GM21390 (cell line): ENCODE results near the gene ULK1.

Experiments used
- ATAC-seq: cut with Tn5 transposase; IDR thresholded peaks from one replicate; pipeline ENCODE4 v1.9.1; 2021; ENCODE audit not compliant: unreplicated experiment

ULK1 gene

DNA sequence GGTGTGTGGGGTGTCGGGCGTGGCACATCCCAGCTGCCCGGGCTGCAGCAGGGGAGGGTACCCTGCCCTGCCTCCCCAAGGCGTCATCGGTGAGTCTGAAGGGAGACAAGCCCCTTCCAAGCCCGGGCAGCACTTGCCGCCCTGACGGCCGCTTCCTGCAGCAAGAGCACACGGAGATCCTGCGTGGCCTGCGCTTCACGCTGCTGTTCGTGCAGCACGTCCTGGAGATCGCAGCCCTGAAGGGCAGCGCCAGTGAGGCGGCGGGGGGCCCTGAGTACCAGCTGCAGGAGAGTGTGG, 24.6 kb downstream of the ULK1 start:
- no peak for ATAC-seq

DNA sequence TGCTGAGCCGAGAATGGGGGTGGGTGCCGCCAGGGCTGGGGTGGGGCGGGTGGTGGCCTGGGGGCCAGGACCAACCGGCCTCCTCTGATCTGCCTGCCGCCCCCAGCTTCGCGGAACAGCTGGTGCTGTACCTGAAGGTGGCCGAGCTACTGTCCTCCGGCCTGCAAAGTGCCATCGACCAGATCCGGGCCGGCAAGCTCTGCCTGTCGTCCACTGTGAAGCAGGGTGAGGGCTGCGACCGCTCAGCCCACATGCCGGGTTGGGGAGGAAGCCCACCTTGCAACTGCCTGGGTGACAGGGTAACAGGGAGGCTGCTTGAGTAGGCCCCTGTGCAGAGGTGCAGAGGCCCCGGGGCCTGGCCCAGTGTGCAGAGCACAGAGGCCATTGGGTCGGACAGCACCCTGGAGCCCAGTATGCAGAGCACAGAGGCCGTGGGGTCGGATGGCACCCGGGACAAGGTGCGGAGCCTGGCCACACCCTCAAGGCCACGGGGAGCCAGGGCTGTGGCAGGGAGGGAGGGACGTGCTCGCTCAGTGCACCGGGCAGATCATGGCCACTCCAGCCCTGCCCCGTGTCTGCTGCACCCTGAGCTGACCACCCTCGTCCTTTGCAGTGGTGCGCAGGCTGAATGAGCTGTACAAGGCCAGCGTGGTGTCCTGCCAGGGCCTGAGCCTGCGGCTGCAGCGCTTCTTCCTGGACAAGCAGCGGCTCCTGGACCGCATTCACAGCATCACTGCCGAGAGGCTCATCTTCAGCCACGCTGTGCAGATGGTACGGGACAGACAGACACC, 25.1 kb downstream of the ULK1 start:
- no peak for ATAC-seq

GRCh38 chr12:131920157-131920508, 25.7 kb downstream of the ULK1 start:
- no peak for ATAC-seq

DNA sequence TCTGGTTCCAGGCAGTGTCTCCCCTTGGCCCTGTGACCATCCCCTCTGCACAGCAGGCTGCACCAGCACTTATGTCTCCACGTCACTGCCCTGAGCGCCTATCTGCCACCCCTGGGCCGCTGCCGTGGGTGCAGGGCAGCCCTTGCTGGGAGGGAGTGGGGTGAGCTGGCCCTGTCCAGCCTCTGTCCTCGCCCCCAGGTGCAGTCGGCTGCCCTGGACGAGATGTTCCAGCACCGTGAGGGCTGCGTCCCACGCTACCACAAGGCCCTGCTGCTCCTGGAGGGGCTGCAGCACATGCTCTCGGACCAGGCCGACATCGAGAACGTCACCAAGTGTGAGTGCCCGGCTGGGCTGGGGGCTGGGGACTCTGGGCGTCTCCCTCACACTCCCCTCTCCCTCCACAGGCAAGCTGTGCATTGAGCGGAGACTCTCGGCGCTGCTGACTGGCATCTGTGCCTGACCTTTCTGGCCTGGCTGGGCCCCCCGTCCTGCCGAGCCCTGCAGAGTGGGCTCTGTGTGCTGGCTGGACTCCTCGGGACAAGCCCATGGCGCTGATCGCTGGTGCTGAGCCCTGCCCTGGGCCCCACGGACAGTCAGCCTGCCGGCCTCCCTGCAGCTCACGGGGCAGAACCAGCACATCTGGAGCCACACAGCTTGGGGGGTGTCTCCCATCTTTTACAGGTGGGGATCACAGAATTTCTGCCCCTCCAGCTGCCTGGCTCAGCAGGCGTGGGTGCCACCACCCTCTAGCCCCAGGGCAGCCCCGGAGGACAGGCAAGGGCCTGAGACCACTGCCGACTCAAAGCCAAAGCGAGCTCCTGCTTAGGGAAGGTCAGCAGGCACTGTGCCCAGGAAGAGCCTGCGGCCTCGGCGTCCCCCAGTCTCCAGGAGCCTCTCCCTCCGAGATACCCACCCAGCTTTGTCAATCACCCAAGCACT, 26.7 kb downstream of the ULK1 start:
- no peak for ATAC-seq

GRCh38 chr12:131921866-131922769, 27.7 kb downstream of the ULK1 start:
- no peak for ATAC-seq

- no peak for ATAC-seq
These were observed 28.4 kb downstream of the ULK1 start for GRCh38 chr12:131922772-131923171.

GRCh38 chr12:131923260-131923659, 28.8 kb downstream of the ULK1 start:
- peak; percentile 79 for ATAC-seq

GRCh38 chr12:131927110-131928079, 33.0 kb downstream of the ULK1 start:
- ATAC-seq = no peak

DNA sequence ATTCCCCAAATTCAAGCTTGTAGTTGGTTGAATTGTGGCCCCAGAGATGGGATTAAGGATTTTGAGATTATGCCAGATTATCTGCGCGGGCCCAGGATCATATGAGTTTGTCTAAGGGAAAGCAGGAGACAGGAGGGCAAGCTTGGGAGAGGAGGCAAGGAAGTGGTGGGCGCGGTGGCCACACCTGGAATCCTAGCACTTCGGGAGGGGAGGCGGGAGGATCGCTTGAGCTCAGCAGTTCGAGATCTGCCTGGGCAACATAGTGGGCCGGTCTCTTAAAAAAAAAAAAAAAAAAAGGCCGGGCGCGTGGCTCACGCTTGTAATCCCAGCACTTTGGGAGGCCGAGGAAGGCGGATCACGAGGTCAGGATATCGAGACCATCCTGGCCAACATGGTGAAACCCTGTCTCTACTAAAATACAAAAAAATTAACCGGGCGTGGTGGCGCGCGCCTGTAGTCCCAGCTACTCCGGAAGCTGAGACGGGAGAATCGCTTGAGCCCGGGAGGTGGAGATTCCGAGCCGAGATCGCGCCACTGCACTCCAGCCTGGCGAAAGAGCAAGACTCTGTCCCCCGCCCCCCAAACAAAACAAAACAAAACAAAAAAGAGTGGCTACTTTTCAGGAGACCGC, 33.8 kb downstream of the ULK1 start:
- ATAC-seq = peak; percentile 2

GRCh38 chr12:131928711-131929580, 34.5 kb downstream of the ULK1 start, which contains the start of gene PUS1:
TSS of gene PUS1 (plus strand) at chr12:131929276. CDS start at chr12:131929723, 447 bp downstream.
- ATAC-seq = peak; percentile 58

DNA sequence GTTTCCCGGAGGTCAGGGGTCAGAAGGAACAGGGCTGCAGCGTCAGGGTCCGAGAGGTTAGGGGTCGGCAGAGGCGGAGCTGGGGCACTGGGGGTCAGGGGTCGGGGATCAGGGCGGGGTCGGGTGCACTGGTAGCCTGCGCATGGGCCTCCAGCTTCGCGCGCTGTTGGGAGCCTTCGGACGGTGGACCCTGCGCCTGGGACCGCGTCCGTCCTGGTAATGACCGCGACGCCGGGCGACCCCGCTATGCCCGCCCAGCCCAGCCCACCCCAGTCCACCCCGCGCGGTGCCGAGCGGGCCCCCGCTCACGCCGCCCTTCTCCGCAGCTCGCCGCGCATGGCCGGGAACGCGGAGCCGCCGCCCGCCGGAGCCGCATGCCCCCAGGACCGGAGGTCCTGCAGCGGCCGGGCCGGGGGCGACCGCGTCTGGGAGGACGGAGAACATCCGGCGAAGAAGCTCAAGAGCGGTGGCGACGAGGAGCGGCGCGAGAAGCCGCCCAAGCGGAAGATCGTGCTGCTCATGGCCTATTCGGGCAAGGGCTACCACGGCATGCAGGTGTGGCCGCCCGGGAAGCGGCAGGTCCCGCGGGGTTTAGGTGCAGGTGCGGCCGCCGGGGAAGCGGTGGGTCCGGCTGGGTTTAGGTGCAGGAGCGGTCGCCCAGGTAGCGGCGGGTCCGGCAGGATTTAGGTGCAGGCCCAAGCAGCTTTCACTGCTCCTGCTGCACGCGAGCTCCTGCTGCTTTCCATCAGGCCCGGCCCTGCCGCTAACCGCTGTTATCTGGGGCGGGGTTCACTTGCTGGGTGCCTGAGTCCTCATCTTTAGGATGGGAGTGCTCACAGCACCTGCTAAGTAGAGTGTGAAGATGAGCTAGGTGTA, 35.4 kb downstream of the ULK1 start:
- no peak for ATAC-seq

GRCh38 chr12:131930510-131930909, 36.1 kb downstream of the ULK1 start:
- no peak for ATAC-seq

- ATAC-seq = no peak
These were observed 39.0 kb downstream of the ULK1 start for GRCh38 chr12:131933387-131933786.

DNA sequence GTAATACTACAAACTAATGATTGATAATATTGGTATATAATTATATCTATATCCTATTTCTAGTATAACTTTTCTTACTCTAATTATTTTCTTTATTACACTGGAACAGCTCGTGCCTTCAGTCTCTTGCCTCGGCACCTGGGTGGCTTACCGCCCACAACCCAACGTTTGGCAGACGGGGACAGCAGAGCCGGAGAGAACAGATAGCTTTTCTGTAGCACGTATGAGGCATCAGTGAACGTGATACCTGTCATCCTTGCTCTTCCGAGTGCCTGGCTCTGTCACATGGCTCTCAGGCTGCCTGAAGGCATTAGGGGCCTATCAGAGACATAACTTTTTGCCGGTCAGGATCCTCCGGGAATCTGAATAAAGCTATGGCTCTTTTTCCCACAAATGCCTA, 40.1 kb downstream of the ULK1 start:
- no peak for ATAC-seq

GRCh38 chr12:131938082-131938481, 43.7 kb downstream of the ULK1 start:
- no peak for ATAC-seq

DNA sequence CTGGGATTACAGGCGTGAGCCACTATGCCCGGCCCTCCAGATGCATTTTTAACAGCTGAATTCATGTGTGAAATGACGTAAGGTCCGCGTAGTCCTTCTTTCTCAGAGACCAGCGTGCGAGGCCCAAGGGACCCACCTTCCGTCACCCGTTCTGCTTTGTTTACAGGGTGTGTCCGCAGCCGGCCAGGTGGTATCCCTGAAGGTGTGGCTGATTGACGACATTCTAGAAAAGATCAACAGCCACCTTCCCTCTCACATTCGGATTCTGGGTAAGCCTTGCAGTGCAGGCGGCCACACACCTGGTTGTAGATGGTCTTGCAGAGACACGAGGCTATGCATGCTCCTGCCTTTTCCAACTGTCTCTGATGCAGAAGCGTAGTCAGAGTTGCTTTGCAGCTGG, 44.6 kb downstream of the ULK1 start:
- ATAC-seq = no peak

- ATAC-seq = no peak
These were observed 45.7 kb downstream of the ULK1 start for GRCh38 chr12:131940141-131940547.
